ENCODE measurements around the gene TST.
A peak's percentile ranks its signal among the peaks of the same experiment; 100 is the strongest.

The TST gene

DNA sequence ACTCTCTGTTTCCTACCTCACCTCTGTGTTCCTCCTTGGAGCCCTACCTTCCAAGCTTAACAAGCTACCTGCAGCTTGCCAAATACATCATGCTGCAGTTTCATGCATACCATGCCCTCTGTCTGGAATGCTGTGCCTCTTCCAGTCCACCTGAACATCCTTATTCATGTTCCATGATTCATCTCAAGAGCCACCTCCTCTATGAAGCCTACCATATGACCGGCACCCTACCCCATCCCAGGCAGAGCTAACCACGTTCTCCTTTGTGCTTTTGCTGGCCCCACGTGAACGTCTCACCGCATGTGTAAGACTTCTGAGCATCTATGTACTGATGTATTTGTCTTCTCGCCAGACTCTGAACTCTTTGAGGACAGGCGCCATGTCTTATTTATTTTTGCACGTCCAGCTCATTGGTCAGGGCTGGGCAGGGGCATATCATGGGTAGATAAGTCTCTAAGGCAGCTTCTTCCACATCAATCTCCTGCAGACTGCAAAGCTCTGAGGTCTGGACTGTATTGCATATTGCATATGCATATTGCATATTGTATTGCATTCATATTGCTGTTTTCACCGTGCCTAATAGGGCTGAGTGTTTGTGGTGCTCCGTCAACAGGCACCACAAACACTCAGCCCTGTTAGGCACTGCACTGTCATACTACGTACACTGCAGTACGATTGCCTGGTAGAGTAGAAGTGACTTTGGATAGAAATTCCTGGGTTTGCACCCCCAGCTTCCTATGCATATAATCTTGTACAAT is 31.0 kb downstream of the TST start:
- TF ChIP-seq, protein P1, sequence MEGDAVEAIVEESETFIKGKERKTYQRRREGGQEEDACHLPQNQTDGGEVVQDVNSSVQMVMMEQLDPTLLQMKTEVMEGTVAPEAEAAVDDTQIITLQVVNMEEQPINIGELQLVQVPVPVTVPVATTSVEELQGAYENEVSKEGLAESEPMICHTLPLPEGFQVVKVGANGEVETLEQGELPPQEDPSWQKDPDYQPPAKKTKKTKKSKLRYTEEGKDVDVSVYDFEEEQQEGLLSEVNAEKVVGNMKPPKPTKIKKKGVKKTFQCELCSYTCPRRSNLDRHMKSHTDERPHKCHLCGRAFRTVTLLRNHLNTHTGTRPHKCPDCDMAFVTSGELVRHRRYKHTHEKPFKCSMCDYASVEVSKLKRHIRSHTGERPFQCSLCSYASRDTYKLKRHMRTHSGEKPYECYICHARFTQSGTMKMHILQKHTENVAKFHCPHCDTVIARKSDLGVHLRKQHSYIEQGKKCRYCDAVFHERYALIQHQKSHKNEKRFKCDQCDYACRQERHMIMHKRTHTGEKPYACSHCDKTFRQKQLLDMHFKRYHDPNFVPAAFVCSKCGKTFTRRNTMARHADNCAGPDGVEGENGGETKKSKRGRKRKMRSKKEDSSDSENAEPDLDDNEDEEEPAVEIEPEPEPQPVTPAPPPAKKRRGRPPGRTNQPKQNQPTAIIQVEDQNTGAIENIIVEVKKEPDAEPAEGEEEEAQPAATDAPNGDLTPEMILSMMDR (IDR thresholded peaks at IDR 0.05; ENCODE audit: extremely low read depth, missing control alignments): no peak
- DNase-seq (ENCODE audit: low spot score): no peak

GRCh38 chr22:36986242-36986821 is 32.9 kb downstream of the TST start:
- TF ChIP-seq, protein P1 (IDR thresholded peaks at IDR 0.05; ENCODE audit: extremely low read depth, missing control alignments): peak; percentile 48
- no peak for DNase-seq (ENCODE audit: low spot score)

DNA sequence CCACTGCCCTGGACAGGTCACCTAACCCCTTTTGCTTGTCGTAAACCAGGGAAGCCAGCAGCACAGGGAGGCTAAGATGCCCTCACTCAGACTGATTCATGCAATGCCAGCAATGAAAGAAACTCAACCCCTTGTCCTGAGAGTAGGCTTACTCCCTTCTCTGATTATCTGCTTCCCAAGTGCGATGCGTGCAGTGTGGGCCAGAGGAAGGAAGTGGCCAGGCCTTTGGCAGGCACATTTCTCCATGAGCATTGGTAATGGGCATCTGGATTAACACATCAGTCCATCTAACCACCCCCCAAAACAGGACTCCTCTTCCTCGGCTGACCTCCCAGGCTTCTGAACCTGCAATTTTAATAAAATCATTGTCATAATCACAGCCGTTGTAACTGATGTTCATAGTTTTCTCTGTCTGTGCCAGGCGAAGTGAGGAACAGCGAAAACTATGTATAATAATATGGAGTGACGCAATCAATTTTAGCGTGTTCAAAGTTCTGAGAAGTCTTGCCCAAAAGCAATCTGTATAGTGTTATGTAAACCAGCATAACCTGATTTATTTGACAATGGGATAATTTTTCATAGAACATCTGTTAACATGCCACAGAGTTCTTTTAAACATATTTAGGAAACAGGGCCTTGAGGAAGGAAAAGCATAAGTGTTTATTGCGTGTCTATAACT is 33.9 kb downstream of the TST start:
- no peak for DNase-seq (ENCODE audit: low spot score)
- TF ChIP-seq, protein P1 (IDR thresholded peaks at IDR 0.05; ENCODE audit: extremely low read depth, missing control alignments): no peak

DNA sequence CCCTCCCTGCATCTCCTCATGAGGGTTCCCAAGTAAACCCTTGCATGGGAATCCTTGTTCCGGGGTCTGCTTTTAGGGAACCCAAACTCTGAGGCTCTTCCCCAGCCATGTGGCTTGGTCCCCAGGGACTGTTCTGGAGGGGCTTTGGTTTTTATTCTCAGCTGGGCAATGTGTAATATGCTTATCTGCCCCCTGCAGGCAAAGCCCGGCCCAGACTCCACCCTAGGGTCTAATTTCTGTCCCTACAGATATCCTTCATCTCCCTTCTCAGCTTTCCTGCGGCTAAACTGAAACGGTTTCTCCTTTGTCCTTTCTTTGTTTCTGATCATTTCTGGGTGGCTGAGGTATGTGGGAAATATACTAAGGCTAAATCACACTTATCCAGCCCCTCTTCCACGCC is 37.1 kb downstream of the TST start:
- TF ChIP-seq, protein P1 (IDR thresholded peaks at IDR 0.05; ENCODE audit: extremely low read depth, missing control alignments): no peak
- no peak for DNase-seq (ENCODE audit: low spot score)

DNA sequence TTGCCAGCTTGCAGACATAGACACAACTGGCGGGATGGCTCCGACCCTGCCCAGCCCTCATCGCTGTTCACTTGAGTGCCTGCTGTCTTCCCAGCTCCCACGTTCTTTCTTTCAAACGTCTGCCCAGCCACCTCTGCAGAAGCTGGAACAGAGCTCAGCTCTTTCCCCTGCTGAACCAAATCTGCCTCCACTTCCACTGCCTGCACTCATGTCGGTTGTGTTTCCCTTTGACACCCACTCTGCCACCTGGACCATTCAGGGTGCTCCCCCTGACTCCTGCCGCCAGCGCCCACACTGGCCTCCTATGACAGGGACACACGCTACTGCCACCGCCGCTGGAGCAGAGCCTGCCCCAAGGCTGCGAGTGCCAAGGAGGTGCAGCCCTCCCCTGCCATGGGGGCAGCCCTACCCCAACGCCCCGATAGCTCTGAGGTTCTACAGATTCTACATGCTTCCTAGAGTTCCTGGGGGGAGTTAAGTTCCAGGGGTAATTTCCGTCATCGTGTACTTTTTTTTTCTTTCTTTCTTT is 37.9 kb downstream of the TST start:
- DNase-seq (ENCODE audit: low spot score): no peak
- TF ChIP-seq, protein P1 (IDR thresholded peaks at IDR 0.05; ENCODE audit: extremely low read depth, missing control alignments): no peak

GRCh38 chr22:36979016-36979910 is 40.0 kb downstream of the TST start:
- TF ChIP-seq, protein P1 (IDR thresholded peaks at IDR 0.05; ENCODE audit: extremely low read depth, missing control alignments): no peak
- DNase-seq (ENCODE audit: low spot score): no peak

All from GM20000 (cell line).